IPS DF 19.7 (cell line): Measurements from ENCODE around the gene NOL3.

ENCODE experiments used
- DNase-seq: peaks from one replicate; pipeline ENCODE4 v3.0.0-alpha.2; 2013; ENCODE audit warnings: low read depth, low spot score

NOL3 gene

GRCh38 chr16:67154578-67155294 is 15.6 kb upstream of the NOL3 start:
- DNase-seq, result no peak

DNA sequence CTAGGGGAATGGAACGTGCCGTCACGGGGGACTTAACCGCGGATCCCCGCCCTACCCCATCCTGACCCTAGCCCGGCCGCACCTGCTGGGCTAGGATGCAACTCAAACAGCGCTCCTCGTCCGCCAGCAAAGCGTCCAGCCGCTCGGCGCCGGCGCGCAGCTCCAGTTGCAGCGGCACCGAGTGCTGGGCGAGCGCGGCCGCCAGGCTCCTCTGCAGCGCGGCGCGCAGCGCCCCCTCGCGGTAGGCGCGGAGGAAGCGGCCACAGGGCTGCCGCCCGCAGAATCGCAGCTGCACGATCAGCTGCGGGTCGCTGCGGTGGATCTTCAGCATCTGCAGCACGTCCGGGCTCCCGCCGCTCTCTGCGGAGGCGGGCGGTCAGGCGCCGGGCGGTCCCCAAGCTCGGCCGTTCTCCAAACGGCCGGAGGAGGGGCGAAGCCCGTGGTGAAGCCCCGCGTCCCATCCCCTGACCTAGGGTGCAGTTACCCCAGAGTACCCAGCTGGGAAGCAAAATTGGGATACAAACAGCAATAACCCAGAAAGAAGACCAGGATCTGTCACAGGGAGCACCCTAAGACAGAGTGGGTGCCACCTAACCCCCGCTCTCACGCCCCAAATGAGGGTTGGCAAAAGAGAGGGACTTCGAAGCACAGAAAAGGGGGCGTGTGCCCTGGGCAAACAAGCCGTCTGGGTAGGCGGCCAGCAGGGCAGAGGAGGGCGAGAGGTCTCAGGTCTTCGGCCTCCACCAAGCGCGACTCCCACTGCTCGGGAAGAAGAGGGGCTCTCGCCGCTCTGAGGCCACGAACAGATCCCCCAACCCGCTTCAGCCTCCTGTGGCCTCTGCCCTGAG is 14.8 kb upstream of the NOL3 start:
- no peak for DNase-seq

- no peak for DNase-seq
Observed at GRCh38 chr16:67156143-67156844, 14.0 kb upstream of the NOL3 start.

DNA sequence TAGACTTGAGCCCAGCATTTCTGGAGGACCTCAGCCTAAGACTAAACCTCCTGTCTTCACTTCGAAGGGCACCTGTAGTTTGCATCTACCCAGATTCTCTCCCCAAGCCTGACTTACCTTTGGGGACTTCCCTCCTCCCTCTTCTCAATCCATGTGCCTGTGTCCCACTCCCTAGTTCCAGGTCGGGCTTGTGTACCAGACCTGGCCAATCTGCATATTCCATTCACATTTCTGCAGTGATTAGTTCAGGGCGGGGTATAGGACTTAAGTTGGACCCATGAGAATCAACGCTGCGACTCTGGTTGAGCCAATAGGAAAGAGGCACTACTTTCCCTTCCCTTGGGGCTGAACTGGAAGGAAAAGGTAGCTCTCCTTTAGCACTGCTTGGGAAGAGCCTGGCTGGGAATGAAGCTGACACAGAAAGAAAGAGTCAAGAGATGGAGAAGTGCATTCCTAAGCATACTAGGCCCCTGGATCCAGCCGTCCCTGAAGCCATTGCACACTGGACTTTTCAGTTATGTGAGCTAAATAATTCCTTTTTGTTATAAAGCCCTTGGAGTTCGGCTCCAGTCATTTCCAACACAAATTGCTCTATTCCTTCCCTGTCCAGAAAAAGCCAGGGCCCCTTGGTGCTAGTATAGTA is 13.1 kb upstream of the NOL3 start:
- no peak for DNase-seq

- DNase-seq, result no peak
Observed at GRCh38 chr16:67157892-67158635, 12.3 kb upstream of the NOL3 start.

- no peak for DNase-seq
Observed at GRCh38 chr16:67158637-67159600, 11.4 kb upstream of the NOL3 start.

DNA sequence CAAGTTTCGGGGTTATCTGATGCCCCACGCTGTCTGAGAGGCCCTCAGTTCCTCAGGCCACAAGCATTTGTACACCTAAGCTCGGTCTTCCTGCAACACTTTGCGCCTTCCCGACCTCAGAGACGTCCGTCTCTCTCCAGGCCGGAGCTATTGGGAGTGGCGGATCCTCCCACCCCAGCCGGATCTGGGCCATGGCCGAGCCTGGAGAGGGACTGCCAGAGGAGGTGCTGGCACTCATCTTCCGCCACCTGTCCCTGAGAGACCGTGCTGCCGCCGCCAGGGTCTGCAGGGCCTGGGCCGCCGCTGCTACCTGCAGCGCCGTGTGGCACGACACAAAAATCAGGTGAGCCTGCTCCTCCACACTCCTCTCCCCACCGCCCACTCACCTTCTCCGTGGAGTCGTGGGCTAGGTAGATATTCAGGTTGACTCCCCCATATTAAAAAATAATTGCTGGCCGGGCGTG is 8.7 kb upstream of the NOL3 start:
- DNase-seq, result no peak

- no peak for DNase-seq
Observed at GRCh38 chr16:67162506-67163163, 7.7 kb upstream of the NOL3 start.

DNA sequence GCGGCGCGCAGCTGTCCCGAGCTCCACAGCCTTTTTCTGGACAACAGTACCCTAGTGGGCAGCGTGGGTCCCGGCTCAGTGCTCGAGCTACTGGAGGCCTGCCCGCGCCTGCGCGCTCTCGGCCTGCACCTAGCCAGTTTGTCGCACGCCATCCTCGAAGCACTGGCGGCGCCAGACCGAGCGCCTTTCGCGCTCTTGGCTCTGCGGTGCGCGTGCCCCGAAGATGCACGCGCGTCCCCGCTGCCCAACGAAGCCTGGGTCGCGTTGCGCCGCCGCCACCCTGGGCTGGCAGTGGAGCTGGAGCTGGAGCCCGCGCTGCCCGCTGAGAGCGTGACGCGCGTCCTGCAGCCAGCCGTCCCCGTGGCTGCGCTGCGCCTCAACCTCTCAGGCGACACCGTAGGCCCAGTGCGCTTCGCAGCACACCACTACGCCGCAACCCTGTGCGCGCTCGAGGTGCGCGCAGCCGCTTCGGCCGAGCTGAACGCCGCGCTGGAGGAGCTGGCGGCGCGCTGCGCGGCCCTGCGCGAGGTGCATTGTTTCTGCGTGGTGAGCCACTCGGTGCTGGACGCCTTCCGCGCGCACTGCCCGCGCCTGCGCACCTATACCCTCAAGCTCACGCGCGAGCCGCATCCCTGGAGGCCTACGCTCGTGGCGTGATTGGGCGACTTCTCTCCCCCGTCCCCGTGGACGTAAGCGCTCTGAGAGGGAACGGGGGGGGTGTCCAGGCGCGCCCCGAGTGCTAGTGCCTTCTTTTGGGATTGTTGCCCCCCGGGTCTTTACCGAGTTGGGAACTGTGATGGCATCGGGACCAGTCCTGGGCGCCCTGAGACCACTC is 7.0 kb upstream of the NOL3 start:
- DNase-seq, result no peak

DNA sequence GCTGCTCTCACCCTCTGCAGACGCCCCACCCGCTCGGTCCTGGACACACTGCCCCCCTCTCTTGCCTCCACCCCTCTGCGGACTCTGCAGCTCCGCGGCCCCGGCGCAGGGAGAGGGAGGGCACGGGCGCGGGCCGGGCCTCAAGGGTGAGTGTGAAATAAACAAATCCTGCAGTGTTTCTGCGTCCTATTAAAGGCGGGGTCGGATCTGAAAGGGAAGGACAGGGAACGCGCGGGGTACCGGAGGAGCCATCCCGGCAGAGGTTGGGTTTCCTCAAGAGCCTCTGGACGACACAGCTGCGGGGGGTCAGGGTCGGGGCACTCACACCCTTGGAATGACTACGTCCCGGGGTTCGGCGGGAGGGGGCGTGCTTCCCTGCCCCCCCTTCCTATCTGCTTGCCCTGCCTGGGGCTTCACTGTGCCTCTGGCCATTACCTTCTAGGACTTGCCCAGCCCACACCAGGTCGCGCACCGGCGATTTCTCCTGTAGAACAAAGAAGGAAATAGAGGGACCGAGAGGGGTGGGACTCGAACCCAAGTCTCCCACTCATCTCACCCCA is 6.3 kb upstream of the NOL3 start:
- no peak for DNase-seq

DNA sequence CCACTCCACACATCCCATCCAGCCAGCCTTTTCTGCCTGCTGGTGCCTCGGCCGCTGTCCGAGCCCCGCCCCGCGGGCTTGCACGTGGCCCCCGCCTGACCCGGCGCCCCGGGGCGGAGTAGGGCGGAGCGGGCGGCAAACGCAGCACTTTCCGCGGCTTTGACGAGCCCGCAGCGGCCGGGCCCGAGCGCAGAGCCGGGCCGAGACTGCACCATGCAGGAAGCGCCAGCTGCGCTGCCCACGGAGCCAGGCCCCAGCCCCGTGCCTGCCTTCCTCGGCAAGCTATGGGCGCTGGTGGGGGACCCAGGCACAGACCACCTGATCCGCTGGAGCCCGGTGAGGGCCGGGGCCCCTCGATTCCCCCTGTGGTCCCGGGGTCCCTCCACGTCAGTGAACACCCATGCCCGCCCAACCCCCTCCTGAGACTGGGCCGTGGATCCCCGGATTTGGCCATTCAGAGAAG is 5.7 kb upstream of the NOL3 start, which contains the start of gene HSF4:
Gene HSF4 (plus strand): TSS at position 147 of the 463 bp plus-strand sequence. CDS start 67 bp downstream, at position 214.
- no peak for DNase-seq

DNA sequence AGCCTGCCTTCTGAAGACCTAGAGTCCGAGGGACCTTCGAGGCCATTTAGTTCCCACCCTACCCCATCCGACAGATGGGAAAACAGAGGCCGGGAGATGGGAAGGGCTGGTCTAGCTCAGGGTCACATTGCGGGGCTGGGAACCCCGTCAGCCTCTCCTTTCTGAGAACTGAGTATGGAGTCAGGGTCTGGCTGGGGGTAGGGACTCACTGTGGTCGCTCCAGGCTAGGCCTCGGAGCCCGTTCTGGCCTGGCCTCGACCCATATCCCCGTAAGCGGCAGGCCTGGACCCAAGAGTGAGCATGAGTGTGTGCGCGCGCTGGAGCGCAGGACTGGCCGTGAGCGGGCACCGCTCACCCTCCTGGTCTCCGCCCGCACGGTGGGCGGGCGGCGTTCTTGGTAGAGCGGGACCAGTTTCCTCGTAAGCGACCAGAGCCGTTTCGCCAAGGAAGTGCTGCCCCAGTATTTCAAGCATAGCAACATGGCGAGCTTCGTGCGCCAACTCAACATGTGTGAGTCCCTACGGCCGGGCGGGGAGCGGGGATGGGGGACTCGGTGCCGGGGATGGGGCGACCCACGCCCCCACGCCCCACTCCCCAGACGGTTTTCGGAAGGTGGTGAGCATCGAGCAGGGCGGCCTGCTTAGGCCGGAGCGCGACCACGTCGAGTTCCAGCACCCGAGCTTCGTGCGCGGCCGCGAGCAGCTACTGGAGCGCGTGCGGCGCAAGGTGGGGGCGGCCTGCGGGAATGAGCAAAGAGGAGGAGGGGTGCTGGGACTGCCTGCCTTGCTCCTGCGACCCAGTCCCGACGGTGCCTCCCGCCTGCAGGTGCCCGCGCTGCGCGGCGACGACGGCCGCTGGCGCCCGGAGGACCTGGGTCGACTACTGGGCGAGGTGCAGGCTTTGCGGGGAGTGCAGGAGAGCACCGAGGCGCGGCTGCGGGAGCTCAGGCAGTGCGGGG is 4.9 kb upstream of the NOL3 start:
- no peak for DNase-seq

DNA sequence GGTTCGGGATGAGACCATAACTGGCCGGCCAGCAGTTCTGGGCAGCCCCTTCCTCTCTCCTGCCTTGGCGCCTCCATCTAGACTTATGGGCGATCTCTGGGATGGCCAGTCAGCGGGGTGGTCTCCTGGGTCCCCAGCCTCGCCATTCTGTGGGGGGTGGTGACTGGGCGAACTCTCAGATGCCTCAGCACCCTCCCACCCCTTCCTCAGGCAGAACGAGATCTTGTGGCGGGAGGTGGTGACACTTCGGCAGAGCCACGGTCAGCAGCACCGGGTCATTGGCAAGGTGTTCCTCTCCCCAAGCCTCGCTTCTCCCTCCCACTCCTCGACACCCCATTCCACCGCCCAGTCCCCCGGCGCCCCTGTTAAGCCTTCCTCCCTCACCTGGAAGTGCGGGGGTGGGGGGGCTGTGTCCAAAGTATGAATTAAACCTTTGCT is 4.2 kb upstream of the NOL3 start:
- no peak for DNase-seq

DNA sequence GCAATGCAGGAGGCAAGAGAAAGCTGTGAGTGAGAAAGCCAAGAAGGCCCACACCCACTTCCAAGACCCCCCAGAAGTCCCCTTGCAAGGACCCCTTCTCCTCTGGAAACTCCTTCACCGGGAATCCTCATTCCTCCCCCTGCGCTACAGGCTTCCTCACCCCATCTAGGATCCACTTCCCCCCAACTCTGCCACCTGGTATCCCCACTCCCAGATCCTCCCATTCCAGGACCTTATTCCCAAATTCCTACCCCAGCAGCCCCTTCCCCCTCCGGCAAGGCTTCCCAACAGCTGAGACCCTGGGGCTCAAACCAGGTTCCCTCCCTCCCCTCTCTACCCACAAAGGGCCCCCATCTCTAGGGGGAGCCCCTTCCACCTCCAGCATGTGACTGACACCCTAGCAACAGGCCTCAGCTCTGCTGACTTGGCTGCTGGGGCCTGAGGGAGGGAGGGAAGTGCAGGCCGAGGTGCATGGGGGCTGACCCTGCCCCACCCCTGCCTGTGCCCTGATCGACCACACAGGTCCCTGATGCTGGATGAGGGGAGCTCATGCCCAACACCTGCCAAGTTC is 3.7 kb upstream of the NOL3 start:
- no peak for DNase-seq

- DNase-seq, result no peak
Observed at GRCh38 chr16:67167588-67167987, 2.8 kb upstream of the NOL3 start.

DNA sequence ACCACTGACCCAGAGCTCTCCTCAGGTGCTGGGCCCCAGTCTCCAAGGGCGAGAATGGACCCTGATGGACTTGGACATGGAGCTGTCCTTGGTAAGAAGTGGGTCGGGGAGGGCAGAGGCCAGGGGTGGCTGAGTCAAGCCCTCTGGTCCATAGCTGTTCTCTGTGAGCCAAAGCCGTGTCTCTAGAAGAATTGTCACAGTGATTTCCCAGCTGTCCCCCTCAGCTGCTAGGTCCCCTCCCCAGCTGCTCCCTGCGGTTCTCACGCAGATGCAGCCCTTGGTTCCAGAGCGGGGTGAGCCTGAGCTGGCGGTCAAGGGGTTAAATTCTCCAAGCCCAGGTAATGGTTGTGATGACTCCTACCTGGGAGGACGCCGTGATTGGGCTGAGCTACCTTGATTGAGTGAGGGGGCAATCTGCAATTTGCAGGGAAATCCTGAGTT is 1.3 kb upstream of the NOL3 start:
- no peak for DNase-seq
